ENCODE data around the gene FLRT1.
"Not testable (repeated sequence)": the region's sequence is repeated elsewhere in the genome, so short reads cannot be mapped to it uniquely, and the experiment has no call there.

FLRT1 gene

GRCh38 chr11:64042301-64042700, 6.6 kb downstream of the FLRT1 start:
- no peak for TF ChIP-seq Cebpa-rat (IDR thresholded peaks at IDR 0.05)
- peaks cover under 1 to 100% (median 53%) of the 10 kb centered on the region in 11 experiments; a peak in 19 of 22 replicates for H4K20me1 ChIP-seq
- H3K9ac ChIP-seq = no peak overlapping the region
- H3K4me2 ChIP-seq = peak overlapping the region in 5 of 11 experiments; percentile 17 to 44 (median 31); a peak in 7 of 22 replicates
- peaks cover 0 to 12% (median 0%) of the 10 kb centered on the region in 11 experiments; a peak in 8 of 22 replicates for H3K27me3 ChIP-seq
- peaks cover 11 to 82% (median 67%) of the 10 kb centered on the region in 10 experiments for H3K4me1 ChIP-seq
- no peaks in the 10 kb centered on the region for H3K9me3 ChIP-seq (replicated peaks in 1 of 11)
- H3K4me3 ChIP-seq = no peak overlapping the region
- H3K27ac ChIP-seq = no peak overlapping the region; a peak in 1 of 22 replicates
- H3K36me3 ChIP-seq = no peaks in the 10 kb centered on the region

GRCh38 chr11:64043545-64043944, 7.8 kb downstream of the FLRT1 start:
- H3K27ac ChIP-seq = no peak overlapping the region
- peaks cover 23 to 82% (median 67%) of the 10 kb centered on the region in 10 experiments for H3K4me1 ChIP-seq
- peak overlapping the region in 6 of 11 experiments; percentile 11 to 75 (median 41); a peak in 9 of 22 replicates for H3K4me2 ChIP-seq
- TF ChIP-seq Cebpa-rat (IDR thresholded peaks at IDR 0.05) = no peak
- no peak overlapping the region for H3K4me3 ChIP-seq
- H3K9me3 ChIP-seq (replicated peaks in 1 of 11) = no peaks in the 10 kb centered on the region
- no peaks in the 10 kb centered on the region for H3K27me3 ChIP-seq
- H3K36me3 ChIP-seq = no peaks in the 10 kb centered on the region
- peaks cover 0 to 100% (median 46%) of the 10 kb centered on the region in 11 experiments; a peak in 16 of 22 replicates for H4K20me1 ChIP-seq
- no peak overlapping the region for H3K9ac ChIP-seq

- Histone ChIP-seq H4K20me1 (peaks cover 0 to 100% (median 48%) of the 10 kb centered on the region in 11 experiments; a peak in 15 of 22 replicates), H3K4me2 (peak overlapping the region; percentile 16 to 75 (median 65)), H3K36me3 (no peaks in the 10 kb centered on the region), H3K4me1 (peaks cover 28 to 80% (median 67%) of the 10 kb centered on the region in 10 experiments), H3K9ac (peak overlapping the region in 7 of 11 experiments; percentile 1 to 47 (median 26); a peak in 11 of 22 replicates), H3K4me3 (no peak overlapping the region; a peak in 1 of 20 replicates), H3K27me3 (no peaks in the 10 kb centered on the region), H3K9me3 (replicated peaks in 1 of 11) (no peaks in the 10 kb centered on the region), H3K27ac (peak overlapping the region in 3 of 11 experiments; percentile 11 to 30 (median 18); a peak in 1 of 22 replicates)
- no peak for TF ChIP-seq Cebpa-rat (IDR thresholded peaks at IDR 0.05)
Measured at GRCh38 chr11:64044730-64045393, 9.1 kb downstream of the FLRT1 start.

GRCh38 chr11:64045700-64046099, 10.0 kb downstream of the FLRT1 start:
- Histone ChIP-seq H3K9me3 (replicated peaks in 1 of 11) (no peaks in the 10 kb centered on the region), H4K20me1 (peaks cover 0 to 100% (median 39%) of the 10 kb centered on the region in 11 experiments; a peak in 13 of 22 replicates), H3K4me2 (peak overlapping the region in 8 of 11 experiments; percentile 43 to 75 (median 70); a peak in 12 of 22 replicates), H3K4me1 (peaks cover 28 to 80% (median 67%) of the 10 kb centered on the region in 10 experiments), H3K4me3 (no peak overlapping the region), H3K27ac (no peak overlapping the region), H3K27me3 (no peaks in the 10 kb centered on the region), H3K36me3 (no peaks in the 10 kb centered on the region), H3K9ac (peak overlapping the region in 1 of 11 experiments; percentile 9; a peak in 1 of 22 replicates)
- TF ChIP-seq Cebpa-rat (IDR thresholded peaks at IDR 0.05) = no peak

- not testable (repeated sequence) for H3K4me3 ChIP-seq; H3K27me3 ChIP-seq; H3K9me3 ChIP-seq (replicated peaks in 1 of 11); H3K36me3 ChIP-seq
- Histone ChIP-seq H3K4me1 (peaks cover 28 to 80% (median 64%) of the 10 kb centered on the region in 10 experiments), H3K27ac (peak overlapping the region in 2 of 11 experiments; percentile 19 to 66; a peak in 2 of 22 replicates), H3K4me2 (peak overlapping the region; percentile 61 to 93 (median 85); a peak in 21 of 22 replicates), H3K9ac (peak overlapping the region in 3 of 11 experiments; percentile 3 to 66 (median 44); a peak in 2 of 22 replicates), H4K20me1 (peaks cover 0 to 100% (median 36%) of the 10 kb centered on the region in 11 experiments; a peak in 14 of 22 replicates)
Measured at GRCh38 chr11:64047373-64047772, 11.6 kb downstream of the FLRT1 start.

GRCh38 chr11:64048042-64048854, 12.5 kb downstream of the FLRT1 start:
- peaks cover 0 to 100% (median 34%) of the 10 kb centered on the region in 11 experiments; a peak in 13 of 22 replicates for H4K20me1 ChIP-seq
- no peaks in the 10 kb centered on the region for H3K27me3 ChIP-seq
- H3K27ac ChIP-seq = peak overlapping the region in 9 of 11 experiments; percentile 50 to 78 (median 67); a peak in 17 of 22 replicates
- H3K9me3 ChIP-seq (replicated peaks in 1 of 11) = no peaks in the 10 kb centered on the region
- H3K4me3 ChIP-seq = no peak overlapping the region; a peak in 1 of 20 replicates
- peak overlapping the region; percentile 61 to 93 (median 85) for H3K4me2 ChIP-seq
- peaks cover 30 to 80% (median 64%) of the 10 kb centered on the region in 10 experiments for H3K4me1 ChIP-seq
- H3K9ac ChIP-seq = peak overlapping the region; percentile 30 to 70 (median 59); a peak in 19 of 22 replicates
- H3K36me3 ChIP-seq = no peaks in the 10 kb centered on the region
- TF ChIP-seq Cebpa-rat (IDR thresholded peaks at IDR 0.05) = no peak

- Histone ChIP-seq H3K36me3 (no peaks in the 10 kb centered on the region), H3K4me1 (peaks cover 39 to 80% (median 65%) of the 10 kb centered on the region in 10 experiments), H3K4me3 (no peak overlapping the region), H3K9me3 (replicated peaks in 1 of 11) (no peaks in the 10 kb centered on the region), H3K27me3 (no peaks in the 10 kb centered on the region), H3K27ac (no peak overlapping the region), H3K4me2 (peak overlapping the region in 1 of 11 experiments; percentile 70; a peak in 1 of 22 replicates), H3K9ac (no peak overlapping the region), H4K20me1 (peaks cover 0 to 100% (median 38%) of the 10 kb centered on the region in 11 experiments; a peak in 17 of 22 replicates)
- TF ChIP-seq Cebpa-rat (IDR thresholded peaks at IDR 0.05) = no peak
Measured at GRCh38 chr11:64049509-64049908, 13.8 kb downstream of the FLRT1 start.

GRCh38 chr11:64051297-64051696, 15.6 kb downstream of the FLRT1 start:
- Histone ChIP-seq H3K9me3 (replicated peaks in 1 of 11) (no peaks in the 10 kb centered on the region), H3K27me3 (no peaks in the 10 kb centered on the region), H3K36me3 (no peaks in the 10 kb centered on the region), H3K4me2 (no peak overlapping the region), H3K4me3 (no peak overlapping the region), H4K20me1 (peaks cover 0 to 100% (median 41%) of the 10 kb centered on the region in 11 experiments; a peak in 18 of 22 replicates), H3K9ac (no peak overlapping the region), H3K4me1 (peaks cover 32 to 81% (median 68%) of the 10 kb centered on the region in 10 experiments), H3K27ac (no peak overlapping the region)
- no peak for TF ChIP-seq Cebpa-rat (IDR thresholded peaks at IDR 0.05)

Measured in BLaER1 treated with 17β-estradiol and CSF1 and Interleukin-3, amounts not matched to agents 10 nM and 100 nM (cell line).